Measurements from ENCODE around the gene THOC2. TPM values are rescaled to one million over a fixed set of nuclear protein-coding genes. Genes with fewer than 3 reads are reported as not detected.
"Not testable (repeated sequence)": the region's sequence is repeated elsewhere in the genome, so short reads cannot be mapped to it uniquely, and the experiment has no call there.

THOC2 gene
- total RNA-seq, 4 donors from 2014 or later, result 111 to 154 (median 114) TPM

DNA sequence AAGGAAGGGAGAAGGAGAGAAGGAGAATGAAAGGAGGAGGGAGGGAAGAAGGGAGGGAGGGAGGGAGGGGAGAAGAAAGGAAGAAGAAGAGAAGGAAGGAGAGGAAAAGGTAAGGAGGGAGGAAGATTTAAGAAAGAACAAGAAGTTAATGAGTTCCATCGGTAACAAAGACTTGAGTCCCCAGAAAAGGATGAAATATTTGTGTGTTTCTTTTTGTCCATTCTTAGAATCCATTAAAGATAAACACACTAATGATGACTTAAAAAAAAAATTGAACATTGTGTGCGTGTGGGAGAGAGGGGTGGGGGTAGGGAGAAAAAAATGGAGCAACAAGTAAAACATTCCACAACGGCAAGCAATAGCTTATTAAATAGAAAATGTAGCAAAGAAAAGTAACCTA is 131.4 kb downstream of the THOC2 start:
- TF ChIP-seq, protein P1, sequence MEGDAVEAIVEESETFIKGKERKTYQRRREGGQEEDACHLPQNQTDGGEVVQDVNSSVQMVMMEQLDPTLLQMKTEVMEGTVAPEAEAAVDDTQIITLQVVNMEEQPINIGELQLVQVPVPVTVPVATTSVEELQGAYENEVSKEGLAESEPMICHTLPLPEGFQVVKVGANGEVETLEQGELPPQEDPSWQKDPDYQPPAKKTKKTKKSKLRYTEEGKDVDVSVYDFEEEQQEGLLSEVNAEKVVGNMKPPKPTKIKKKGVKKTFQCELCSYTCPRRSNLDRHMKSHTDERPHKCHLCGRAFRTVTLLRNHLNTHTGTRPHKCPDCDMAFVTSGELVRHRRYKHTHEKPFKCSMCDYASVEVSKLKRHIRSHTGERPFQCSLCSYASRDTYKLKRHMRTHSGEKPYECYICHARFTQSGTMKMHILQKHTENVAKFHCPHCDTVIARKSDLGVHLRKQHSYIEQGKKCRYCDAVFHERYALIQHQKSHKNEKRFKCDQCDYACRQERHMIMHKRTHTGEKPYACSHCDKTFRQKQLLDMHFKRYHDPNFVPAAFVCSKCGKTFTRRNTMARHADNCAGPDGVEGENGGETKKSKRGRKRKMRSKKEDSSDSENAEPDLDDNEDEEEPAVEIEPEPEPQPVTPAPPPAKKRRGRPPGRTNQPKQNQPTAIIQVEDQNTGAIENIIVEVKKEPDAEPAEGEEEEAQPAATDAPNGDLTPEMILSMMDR (IDR thresholded peaks at IDR 0.05), result no peak
- no peak for TF ChIP-seq POLR2A (IDR thresholded peaks at IDR 0.05)
- Histone ChIP-seq H3K9me3 (no peaks in the 10 kb centered on the region), H3K27ac (no peak overlapping the region), H3K4me3 (no peak overlapping the region), H3K4me1 (no peaks in the 10 kb centered on the region), H3K36me3 (peaks cover 0 to 20% (median 0%) of the 10 kb centered on the region in 3 donors), H3K27me3 (no peaks in the 10 kb centered on the region)
- DNase-seq, result no peak

DNA sequence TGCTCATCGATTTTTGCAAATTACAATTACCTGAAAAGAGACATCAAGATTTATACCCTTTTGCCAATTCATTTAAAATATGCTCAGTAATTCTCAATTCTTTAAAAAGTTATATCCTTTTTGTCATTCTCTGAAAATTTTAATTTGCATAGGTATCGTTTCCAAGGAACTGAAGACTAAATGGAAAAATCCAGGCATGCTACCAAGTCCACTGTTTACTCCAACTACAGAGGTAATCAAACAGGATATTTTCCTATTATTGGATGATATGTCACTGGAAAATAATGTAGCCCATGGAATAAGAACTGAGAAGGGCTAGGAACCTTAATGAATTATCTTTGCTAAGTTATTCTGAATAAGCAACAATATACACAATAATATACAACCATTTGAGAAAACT is 132.7 kb downstream of the THOC2 start:
- no peak for DNase-seq
- TF ChIP-seq POLR2A (IDR thresholded peaks at IDR 0.05), result no peak
- TF ChIP-seq, protein P1 (IDR thresholded peaks at IDR 0.05), result no peak
- Histone ChIP-seq H3K27ac (no peak overlapping the region), H3K27me3 (no peaks in the 10 kb centered on the region), H3K4me3 (no peak overlapping the region), H3K36me3 (peaks cover 0 to 18% (median 0%) of the 10 kb centered on the region in 3 donors), H3K9me3 (no peaks in the 10 kb centered on the region), H3K4me1 (no peaks in the 10 kb centered on the region)

DNA sequence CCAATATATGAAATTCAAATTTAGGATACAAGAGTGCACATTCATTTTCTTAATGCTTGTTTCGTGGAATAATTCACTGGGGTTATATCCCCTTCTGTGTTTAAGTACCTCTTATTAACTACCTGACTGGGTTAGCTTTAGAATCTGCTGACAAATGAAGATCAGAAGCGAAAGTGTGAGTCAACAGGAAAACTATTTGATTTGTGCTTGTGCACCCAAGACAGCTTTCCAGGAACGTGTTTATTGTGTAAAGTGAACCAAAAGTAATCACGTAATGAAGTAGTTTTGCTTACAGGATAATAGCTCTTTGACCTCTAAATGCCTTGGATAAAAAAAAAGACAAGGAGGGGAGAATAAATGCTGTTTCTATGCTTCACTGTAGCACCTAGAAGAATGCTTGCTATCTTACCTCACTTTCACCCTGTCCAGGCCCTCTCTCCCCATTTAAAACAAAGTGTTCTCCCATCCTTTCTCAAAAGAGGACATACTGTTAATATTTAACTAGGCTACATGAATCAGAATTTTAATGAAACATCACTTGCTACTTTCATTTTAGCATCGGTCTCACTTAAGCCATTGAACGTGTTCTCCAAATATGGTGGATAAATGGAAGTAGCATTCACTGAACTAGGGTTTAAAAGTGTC is 141.9 kb downstream of the THOC2 start:
- H3K9me3 ChIP-seq, result no peaks in the 10 kb centered on the region
- H3K4me1 ChIP-seq, result no peaks in the 10 kb centered on the region
- no peak overlapping the region for H3K4me3 ChIP-seq
- DNase-seq, result no peak
- H3K27ac ChIP-seq, result no peak overlapping the region
- H3K27me3 ChIP-seq, result no peaks in the 10 kb centered on the region
- no peaks in the 10 kb centered on the region for H3K36me3 ChIP-seq
- TF ChIP-seq, protein P1 (IDR thresholded peaks at IDR 0.05), result no peak
- no peak for TF ChIP-seq POLR2A (IDR thresholded peaks at IDR 0.05)

DNA sequence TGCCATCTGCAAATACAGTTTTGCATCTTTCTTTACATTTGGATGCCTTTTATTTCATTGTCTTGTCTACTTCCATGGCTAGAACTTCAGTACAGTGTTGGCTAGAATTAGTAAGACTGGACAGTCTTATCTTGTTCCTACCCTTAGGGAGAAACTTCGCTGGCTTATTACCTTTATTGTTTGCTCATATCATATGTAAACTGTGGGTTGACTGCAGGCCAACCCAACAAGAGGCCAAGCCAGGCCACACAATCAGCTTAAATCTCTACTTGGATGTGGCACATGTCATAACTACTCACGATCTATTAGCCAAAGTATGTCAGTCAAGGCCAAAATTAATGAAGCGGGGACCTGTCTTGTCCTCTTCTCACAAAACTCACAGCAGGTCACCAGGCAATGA is 144.1 kb downstream of the THOC2 start:
- TF ChIP-seq, protein P1 (IDR thresholded peaks at IDR 0.05), result no peak
- TF ChIP-seq POLR2A (IDR thresholded peaks at IDR 0.05), result no peak
- DNase-seq, result no peak
- no peak overlapping the region for H3K27ac ChIP-seq
- no peaks in the 10 kb centered on the region for H3K27me3 ChIP-seq
- no peaks in the 10 kb centered on the region for H3K9me3 ChIP-seq
- no peaks in the 10 kb centered on the region for H3K4me1 ChIP-seq
- H3K4me3 ChIP-seq, result no peak overlapping the region
- H3K36me3 ChIP-seq, result no peaks in the 10 kb centered on the region

DNA sequence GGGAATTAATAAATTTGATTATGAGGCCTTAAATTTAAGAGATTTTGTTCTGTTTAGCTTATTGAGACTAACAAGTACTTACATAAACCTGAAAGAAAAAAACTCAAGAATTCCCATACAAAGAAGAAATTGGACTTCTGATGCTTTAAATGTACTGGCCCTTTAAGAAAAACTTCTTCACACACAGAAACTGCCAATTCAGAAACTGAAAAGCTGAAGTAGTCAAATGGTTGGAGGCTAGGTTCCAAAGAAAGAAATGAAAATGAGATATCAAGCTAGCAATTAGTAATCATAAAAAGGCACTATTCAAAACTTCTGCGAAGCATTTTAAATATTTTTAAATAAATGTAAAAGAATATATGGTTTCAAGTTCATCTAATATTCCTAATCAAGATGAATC is 151.3 kb downstream of the THOC2 start:
- no peak for DNase-seq
- H3K27me3 ChIP-seq, result no peaks in the 10 kb centered on the region
- no peaks in the 10 kb centered on the region for H3K36me3 ChIP-seq
- no peak overlapping the region for H3K27ac ChIP-seq
- no peaks in the 10 kb centered on the region for H3K4me1 ChIP-seq
- no peak for TF ChIP-seq POLR2A (IDR thresholded peaks at IDR 0.05)
- TF ChIP-seq, protein P1 (IDR thresholded peaks at IDR 0.05), result no peak
- H3K4me3 ChIP-seq, result no peak overlapping the region
- no peaks in the 10 kb centered on the region for H3K9me3 ChIP-seq

DNA sequence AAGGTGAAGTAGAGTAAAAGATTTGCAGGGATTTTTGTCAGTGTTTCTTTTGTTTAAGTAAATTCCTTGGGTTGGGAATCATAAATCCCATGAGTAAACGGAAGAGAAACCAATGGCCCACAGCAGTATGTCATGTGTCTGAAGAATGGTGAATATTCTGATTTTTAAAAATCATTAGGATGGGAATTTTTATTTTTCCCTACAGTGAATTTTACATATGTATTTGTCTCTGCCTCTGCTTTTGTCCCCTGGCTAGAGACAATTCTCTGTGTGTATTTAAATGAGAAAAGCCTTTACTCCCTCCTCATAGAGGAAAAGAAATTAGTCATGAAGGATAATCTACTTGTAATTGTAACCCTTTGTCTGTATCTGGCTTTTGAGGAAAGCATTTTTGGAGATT is 152.1 kb downstream of the THOC2 start:
- H3K4me1 ChIP-seq, result no peaks in the 10 kb centered on the region
- TF ChIP-seq, protein P1 (IDR thresholded peaks at IDR 0.05), result no peak
- no peak for TF ChIP-seq POLR2A (IDR thresholded peaks at IDR 0.05)
- H3K27me3 ChIP-seq, result no peaks in the 10 kb centered on the region
- no peak overlapping the region for H3K4me3 ChIP-seq
- H3K9me3 ChIP-seq, result no peaks in the 10 kb centered on the region
- H3K27ac ChIP-seq, result no peak overlapping the region
- DNase-seq, result no peak
- H3K36me3 ChIP-seq, result no peaks in the 10 kb centered on the region

DNA sequence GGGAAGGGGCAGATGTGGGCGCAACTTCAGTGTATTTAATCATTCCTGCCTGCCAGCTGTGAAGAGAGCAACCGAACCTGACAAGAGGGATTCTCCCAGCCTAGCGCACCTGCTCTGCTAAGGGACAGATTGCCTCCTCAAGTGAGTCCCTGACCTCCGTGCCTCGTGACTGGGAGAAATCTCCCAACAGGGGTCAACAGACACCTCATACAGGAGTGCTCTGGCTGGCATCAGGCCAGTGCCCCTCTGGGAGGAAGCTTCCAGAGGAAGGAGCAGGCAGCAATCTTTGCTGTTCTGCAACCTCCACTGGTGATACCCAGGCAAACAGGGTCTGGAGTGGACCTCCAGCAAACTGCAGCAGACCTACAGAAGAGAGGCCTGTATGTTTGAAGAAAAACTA is 158.8 kb downstream of the THOC2 start:
- H3K4me3 ChIP-seq, DNase-seq, H3K9me3 ChIP-seq, H3K4me1 ChIP-seq, H3K27me3 ChIP-seq, H3K27ac ChIP-seq, H3K36me3 ChIP-seq: not testable (repeated sequence)
